GM21717 (cell line): ENCODE data around the gene COPE.

Source experiments
- ATAC-seq: cut with Tn5 transposase; IDR thresholded peaks from one replicate; pipeline ENCODE4 v1.9.1; 2021; ENCODE audit warnings: mild to moderate bottlenecking, moderate library complexity; ENCODE audit not compliant: unreplicated experiment

COPE gene

GRCh38 chr19:18895038-18895823 is 24.0 kb downstream of the COPE start:
- no peak for ATAC-seq

GRCh38 chr19:18894254-18895037 is 24.7 kb downstream of the COPE start:
- ATAC-seq, result no peak

GRCh38 chr19:18893587-18894253 is 25.5 kb downstream of the COPE start:
- ATAC-seq, result no peak

- no peak for ATAC-seq
Observed at GRCh38 chr19:18889949-18890745, 29.0 kb downstream of the COPE start.

GRCh38 chr19:18886972-18887371 is 32.2 kb downstream of the COPE start:
- no peak for ATAC-seq

- ATAC-seq, result no peak
Observed at GRCh38 chr19:18883526-18884304, 35.5 kb downstream of the COPE start.

GRCh38 chr19:18881491-18881890 is 37.7 kb downstream of the COPE start:
- ATAC-seq, result no peak

GRCh38 chr19:18879579-18880373 is 39.4 kb downstream of the COPE start:
- no peak for ATAC-seq

- no peak for ATAC-seq
Observed at GRCh38 chr19:18878858-18879578, 40.2 kb downstream of the COPE start.

- no peak for ATAC-seq
Observed at GRCh38 chr19:18878058-18878797, 41.0 kb downstream of the COPE start.

GRCh38 chr19:18876865-18877264 is 42.3 kb downstream of the COPE start:
- no peak for ATAC-seq

- no peak for ATAC-seq
Observed at GRCh38 chr19:18875726-18876125, 43.5 kb downstream of the COPE start.

- ATAC-seq, result no peak
Observed at GRCh38 chr19:18871543-18871942, 47.6 kb downstream of the COPE start.

GRCh38 chr19:18870531-18871172 is 48.5 kb downstream of the COPE start:
- ATAC-seq, result no peak

- no peak for ATAC-seq
Observed at GRCh38 chr19:18869781-18870530, 49.2 kb downstream of the COPE start.

GRCh38 chr19:18869023-18869618 is 50.1 kb downstream of the COPE start:
- ATAC-seq, result no peak
